COLO668 (cell line): ENCODE results near the gene JADE3.

Experiments
- DNase-seq: peaks from one replicate; lab custom pipeline; 2025; ENCODE audit not compliant: unreplicated experiment; lab: John Stamatoyannopoulos, UW

The JADE3 gene

DNA sequence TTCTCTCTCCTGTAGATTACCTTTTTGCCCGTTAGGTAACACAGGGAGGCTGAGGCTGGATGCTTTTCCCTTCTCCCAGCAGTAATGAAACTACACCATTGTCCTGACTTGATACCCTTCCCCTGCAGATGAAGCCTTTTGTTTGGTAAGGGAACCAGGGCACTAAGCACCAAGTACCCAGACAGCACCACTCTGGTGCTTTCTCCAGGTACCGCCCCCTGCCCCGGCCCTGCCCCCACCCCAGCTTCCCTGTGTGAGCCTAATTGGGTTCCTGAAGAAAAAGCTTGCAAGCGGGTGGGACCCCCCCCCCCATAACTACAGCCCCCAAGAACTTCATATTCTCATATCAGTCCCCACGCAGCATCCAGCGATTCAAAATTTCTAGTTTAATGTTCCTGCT is 79.8 kb downstream of the JADE3 start:
- no peak for DNase-seq

GRCh38 chrX:46994096-46994495 is 81.9 kb downstream of the JADE3 start:
- no peak for DNase-seq

GRCh38 chrX:47012131-47012530 is 99.9 kb downstream of the JADE3 start:
- DNase-seq, result no peak

DNA sequence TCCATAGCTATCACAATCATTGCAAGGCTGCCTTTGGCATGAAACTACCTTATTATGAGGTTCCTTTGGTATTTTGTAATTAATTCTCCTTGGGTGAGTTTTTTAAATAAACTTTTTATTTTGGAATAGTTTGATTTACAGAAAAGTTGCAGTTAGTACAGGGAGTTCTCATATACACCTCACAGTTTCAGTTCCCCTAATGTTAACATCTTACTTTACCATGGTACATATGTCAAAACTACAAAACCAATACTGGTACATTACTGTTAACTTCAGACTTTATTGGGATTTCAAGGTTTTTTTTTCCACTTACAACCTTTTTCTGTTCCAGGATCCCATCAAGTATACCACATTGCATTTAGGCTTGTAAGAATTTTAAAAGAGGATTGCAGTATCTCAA is 114.0 kb downstream of the JADE3 start:
- DNase-seq, result no peak

GRCh38 chrX:47030339-47030738 is 118.1 kb downstream of the JADE3 start:
- DNase-seq, result peak; percentile 18

- no peak for DNase-seq
Observed at GRCh38 chrX:47047989-47048388, 135.8 kb downstream of the JADE3 start.

DNA sequence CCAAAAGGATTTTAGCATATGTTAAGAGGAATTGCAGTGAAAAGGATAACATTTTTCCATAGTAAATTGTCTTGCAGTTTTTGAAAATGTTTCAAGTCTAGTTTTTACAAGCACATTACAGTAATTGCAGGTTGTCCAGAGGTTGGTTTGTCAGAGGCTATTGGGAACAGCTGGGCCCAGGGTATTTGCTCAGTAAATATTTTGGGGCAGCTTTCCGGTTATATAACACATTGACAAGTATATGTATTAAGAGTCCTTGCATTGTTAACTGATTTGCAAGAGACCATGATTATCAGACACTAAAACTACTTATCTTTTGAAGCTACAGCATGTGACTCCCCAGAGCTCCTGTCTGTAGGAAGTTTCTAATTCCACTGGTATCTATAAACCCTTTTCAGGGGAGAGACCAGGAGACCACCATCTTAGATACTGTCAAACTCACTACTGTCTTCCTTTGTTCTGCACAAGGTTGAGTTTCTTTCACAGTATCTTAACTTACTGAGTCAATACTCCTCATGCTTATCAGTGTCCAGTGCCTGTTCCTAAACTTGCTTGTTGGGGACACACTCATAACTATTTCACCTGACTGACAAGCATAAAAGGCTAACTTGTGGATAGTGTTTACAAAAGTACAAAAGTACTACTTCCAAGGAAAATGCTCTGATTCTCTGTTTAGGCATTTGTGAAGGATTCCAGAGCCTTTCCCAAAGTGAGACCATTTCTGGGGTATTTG is 147.1 kb downstream of the JADE3 start:
- DNase-seq, result no peak

- no peak for DNase-seq
Observed at GRCh38 chrX:47060708-47061107, 148.5 kb downstream of the JADE3 start.

- no peak for DNase-seq
Observed at GRCh38 chrX:47061238-47061919, 149.2 kb downstream of the JADE3 start.

DNA sequence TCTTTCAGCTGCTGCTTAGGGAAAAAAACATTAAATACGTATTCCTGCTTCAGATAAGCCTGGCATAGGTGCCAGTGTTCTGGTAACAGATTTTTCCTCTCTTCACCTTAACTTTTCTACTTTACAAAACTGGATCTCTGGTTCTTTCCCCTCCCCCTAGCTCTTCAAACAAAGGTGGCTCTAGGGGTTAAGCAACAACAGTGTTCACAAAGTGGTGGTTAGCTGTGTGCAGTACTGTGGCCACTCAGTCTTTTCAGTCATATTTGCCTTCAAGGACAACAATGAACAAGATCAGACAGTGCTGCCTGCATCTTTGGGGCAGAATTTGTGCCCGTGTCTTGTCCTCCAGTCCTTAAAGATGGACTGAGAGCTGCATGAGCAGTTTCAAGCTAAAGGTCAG is 151.0 kb downstream of the JADE3 start:
- no peak for DNase-seq

- DNase-seq, result no peak
Observed at GRCh38 chrX:47068214-47068613, 156.0 kb downstream of the JADE3 start.

DNA sequence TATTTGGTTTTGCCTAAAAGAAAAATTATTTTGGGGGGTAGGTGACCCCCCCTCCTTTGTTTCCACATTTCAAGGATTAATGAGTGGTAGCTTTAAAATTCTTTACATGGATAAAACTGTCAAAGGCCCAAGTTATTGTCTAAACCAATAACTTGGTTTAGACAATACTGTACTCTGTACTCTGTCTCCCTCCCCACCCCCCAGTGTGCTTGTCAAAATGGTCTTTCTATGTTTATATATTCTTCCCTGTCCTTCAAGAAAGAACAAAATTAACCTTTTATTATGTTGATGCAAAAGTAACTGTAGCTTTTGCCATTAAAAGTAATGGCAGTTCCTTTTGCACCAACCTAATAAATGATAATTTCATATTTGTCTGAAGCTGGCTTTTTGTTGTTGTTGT is 156.5 kb downstream of the JADE3 start:
- no peak for DNase-seq

GRCh38 chrX:47078129-47079043 is 166.2 kb downstream of the JADE3 start, which contains the start of gene RGN:
TSS of gene RGN (plus strand) at chrX:47078443. CDS start at chrX:47081145, 2,702 bp downstream.
- no peak for DNase-seq

GRCh38 chrX:47080215-47080914 is 168.1 kb downstream of the JADE3 start:
- DNase-seq, result no peak

DNA sequence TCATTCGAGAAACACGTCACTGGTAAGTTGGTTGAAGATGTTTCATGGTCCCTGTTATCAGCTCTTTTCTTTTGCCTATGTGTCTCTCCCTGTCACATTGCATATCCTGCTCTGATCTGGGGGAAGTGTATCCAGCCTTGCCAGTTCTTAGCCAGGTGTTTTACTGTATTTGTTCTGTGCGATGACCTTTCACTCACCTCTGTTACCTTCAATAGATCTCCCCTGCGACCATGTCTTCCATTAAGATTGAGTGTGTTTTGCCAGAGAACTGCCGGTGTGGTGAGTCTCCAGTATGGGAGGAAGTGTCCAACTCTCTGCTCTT is 168.7 kb downstream of the JADE3 start:
- DNase-seq, result no peak

- no peak for DNase-seq
Observed at GRCh38 chrX:47091149-47091775, 179.0 kb downstream of the JADE3 start.

DNA sequence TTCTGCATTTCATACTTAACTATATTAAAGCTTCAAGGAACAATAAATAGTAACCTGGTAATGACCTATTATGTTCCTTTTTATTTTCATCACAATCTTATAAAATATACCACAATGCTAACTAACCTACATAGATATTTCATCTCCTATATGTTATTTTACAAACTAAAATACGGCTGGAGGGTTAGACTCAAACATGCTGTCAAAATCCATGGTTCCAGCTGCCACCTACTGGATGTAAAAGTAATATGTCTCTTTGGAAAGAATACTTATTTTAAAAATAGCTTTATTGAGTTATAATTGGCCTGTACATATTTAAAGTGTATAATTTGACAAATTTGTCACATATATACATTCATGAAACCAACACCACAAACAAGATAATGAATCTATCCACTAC is 181.0 kb downstream of the JADE3 start:
- DNase-seq, result no peak

DNA sequence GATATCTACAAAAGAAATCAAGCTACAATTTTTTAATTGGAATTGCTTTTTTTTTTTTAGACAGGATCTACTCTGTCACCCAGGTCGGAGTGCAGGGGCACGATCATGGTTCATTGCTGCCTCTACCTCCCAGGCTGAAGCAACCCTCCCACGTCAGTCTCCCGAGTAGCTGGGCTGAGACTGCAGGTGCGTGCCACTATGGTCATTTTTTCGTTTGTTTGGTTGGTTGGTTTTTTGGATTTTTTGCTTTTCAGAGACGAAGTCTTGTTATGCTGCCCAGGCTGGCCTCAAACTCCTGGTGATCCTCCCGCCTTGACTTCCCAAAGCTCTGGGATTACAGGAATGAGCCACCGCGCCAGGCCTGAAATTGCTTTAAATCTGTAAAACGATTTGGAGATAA is 181.6 kb downstream of the JADE3 start:
- DNase-seq, result no peak

GRCh38 chrX:47097018-47097417 is 184.8 kb downstream of the JADE3 start:
- no peak for DNase-seq

GRCh38 chrX:47098338-47099094 is 186.3 kb downstream of the JADE3 start:
- no peak for DNase-seq
